ENCODE results near the gene PRKN. TPM values are rescaled to one million over a fixed set of nuclear protein-coding genes. Genes with fewer than 3 reads are reported as not detected.

PRKN gene
- total RNA-seq, 2 donors from 2014 or later = 8.3 to 8.4 TPM

DNA sequence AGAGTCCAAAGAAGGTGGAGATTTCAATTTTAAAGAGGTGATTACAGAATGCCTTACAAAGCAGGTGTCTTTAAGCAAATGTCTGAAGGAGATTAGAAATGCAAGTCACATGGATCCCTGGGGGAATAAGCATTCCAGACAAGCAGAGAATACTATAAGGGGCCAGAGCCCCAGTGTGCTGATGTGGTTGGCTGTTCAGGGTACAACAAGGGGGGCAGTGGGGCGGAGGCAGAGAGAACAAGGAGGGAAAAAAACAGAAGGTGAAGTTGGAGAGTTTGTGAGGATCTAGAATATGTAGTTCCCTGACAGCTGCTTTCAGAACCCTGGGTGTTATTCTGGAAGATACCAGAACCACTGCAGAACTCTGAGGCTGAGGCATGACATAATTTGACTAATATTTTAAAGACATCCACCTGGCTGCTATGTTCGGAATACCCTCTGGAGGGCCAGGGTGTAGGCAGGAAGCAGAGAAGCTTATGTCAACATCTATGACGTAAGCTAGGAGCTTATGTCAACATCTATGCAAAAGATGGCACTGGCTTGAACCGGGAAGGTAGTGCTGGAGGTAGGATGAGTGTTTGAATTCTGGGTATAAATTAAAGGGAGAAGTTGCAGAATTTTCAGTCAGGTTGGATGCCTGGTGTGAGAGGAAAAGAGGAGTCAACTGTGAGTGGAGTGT, 1177.5 kb downstream of the PRKN start:
- peaks cover 2% of the 10 kb centered on the region for H3K9me3 ChIP-seq (ENCODE audit: control insufficient read depth, low read length, poor library complexity, severe bottlenecking)
- H3K27ac Mint-ChIP-seq = no peak overlapping the region
- ATAC-seq = no peak
- no peak overlapping the region for H3K4me3 Mint-ChIP-seq
- no peak for DNase-seq
- H3K4me1 Mint-ChIP-seq = peaks cover 3% of the 10 kb centered on the region
- peaks cover 4% of the 10 kb centered on the region for H3K36me3 Mint-ChIP-seq (ENCODE audit: low read depth)
- H3K27me3 Mint-ChIP-seq = no peaks in the 10 kb centered on the region

DNA sequence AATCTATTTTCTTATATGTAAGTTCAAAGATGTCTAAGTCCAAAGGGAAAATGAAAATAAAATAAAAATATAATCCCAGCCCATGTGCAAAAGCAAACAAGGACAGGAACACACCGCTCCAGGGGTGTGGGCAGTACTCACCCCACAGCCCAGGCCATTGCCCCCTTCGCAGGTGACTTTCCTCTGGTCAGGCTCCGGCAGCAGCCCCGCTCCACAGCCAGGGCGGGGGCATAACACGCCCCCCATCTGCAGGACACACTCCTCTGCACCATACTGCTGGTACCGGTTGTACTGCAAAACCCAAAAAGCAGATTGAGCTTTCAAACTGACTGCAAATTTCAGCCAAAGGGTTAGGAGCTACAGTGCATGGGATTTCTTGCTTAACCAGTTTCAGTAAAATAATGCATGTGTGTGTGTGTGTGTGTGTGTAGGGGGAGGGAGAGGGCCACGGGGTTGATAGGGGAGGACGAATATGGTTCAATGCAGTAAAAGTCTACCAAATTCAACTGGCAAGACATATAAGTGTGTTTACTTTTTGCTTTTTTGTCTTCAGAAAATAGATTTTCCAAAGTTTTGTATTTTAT, 1178.8 kb downstream of the PRKN start:
- no peak overlapping the region for H3K27ac Mint-ChIP-seq
- H3K4me3 Mint-ChIP-seq = no peak overlapping the region
- H3K4me1 Mint-ChIP-seq = peaks cover 3% of the 10 kb centered on the region
- no peaks in the 10 kb centered on the region for H3K27me3 Mint-ChIP-seq
- H3K36me3 Mint-ChIP-seq (ENCODE audit: low read depth) = peaks cover 4% of the 10 kb centered on the region
- ATAC-seq (no peak), DNase-seq (no peak)
- H3K9me3 ChIP-seq (ENCODE audit: control insufficient read depth, low read length, poor library complexity, severe bottlenecking) = peaks cover 2% of the 10 kb centered on the region

- peaks cover 2% of the 10 kb centered on the region for H3K36me3 Mint-ChIP-seq (ENCODE audit: low read depth)
- no peak for DNase-seq
- no peaks in the 10 kb centered on the region for H3K9me3 ChIP-seq (ENCODE audit: control insufficient read depth, low read length, poor library complexity, severe bottlenecking)
- no peak overlapping the region for H3K4me3 Mint-ChIP-seq
- H3K4me1 Mint-ChIP-seq = peaks cover 3% of the 10 kb centered on the region
- ATAC-seq = no peak
- H3K27ac Mint-ChIP-seq = no peak overlapping the region
- no peaks in the 10 kb centered on the region for H3K27me3 Mint-ChIP-seq
Observed at GRCh38 chr6:161547617-161548016, 1179.9 kb downstream of the PRKN start.

DNA sequence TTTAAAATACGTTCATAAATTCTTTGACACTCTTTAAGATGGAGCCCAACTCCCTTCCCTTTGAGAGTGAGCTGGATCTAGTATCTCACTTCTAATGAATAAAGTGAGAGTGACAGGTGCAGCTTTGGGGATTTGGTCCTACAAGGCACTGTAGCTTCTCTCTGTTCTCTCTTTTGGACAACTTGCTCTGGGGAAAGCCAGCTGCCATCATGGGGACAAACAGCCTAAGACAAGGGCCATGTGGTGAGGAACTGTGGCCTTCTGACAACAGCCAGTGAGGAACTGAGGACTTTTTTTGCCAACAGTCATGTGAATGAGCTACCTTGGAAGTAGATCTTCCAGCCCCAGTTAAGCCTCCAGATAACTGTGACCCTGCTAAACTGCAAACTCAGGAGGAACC, 1180.9 kb downstream of the PRKN start:
- no peak for ATAC-seq

DNA sequence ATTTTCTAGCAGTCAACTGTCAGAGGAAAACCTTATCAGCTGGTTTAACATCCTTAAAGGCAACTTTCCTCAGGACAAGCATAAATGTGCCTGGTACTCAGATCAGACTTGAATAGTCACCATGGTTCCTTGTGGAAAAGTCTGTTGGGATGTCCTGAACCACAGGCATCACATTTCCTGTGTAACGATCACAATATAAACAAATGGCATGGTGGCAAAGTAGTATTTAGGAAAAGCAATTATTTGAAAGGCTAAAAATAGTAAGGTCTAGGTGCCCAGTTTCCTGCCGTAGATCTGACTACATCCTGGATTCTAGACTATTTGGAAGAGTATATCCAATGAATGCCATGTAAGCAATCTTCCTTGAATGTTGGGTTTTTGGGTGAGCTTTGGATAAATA, 1181.8 kb downstream of the PRKN start:
- no peaks in the 10 kb centered on the region for H3K9me3 ChIP-seq (ENCODE audit: control insufficient read depth, low read length, poor library complexity, severe bottlenecking)
- Mint-ChIP-seq H3K36me3 (ENCODE audit: low read depth) (peaks cover 2% of the 10 kb centered on the region), H3K4me1 (peaks cover 3% of the 10 kb centered on the region), H3K4me3 (no peak overlapping the region), H3K27me3 (no peaks in the 10 kb centered on the region), H3K27ac (no peak overlapping the region)
- DNase-seq = no peak
- no peak for ATAC-seq

More for the DNA sequence above, 1180.9 kb downstream of the PRKN start:
- H3K9me3 ChIP-seq (ENCODE audit: control insufficient read depth, low read length, poor library complexity, severe bottlenecking) = no peaks in the 10 kb centered on the region
- DNase-seq = no peak
- Mint-ChIP-seq H3K36me3 (ENCODE audit: low read depth) (peaks cover 2% of the 10 kb centered on the region), H3K4me3 (no peak overlapping the region), H3K4me1 (peaks cover 3% of the 10 kb centered on the region), H3K27ac (no peak overlapping the region), H3K27me3 (no peaks in the 10 kb centered on the region)

DNA sequence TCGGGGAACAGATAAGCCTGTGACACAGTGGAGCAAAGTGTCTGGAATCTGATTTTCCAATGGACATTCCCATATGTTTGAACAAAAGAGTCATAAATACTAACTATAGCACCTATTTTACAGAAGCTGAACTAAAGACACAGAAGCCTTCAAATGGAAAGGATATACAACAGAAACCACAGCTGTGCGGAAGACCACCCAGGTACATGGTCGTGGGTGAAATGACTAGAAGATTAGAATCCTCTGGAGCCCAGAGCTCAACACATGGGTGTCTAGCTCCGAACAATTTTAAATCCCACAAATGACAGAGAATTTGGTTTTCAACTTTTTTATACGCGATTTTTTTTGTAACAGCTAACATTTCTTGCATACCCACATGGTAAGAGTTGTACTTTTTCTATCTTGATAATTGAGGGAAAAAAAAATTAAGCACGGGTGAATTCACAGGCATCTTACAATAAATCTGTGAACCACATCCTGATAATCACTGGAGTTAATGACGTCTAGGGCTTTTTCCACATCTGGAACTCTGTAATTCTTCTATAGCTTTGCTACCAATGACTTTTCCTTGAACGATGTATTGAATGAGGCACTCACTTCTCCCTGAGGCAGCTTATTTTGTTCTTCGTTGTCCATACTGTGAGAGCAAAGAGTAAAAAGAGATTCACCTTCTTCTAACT, 1182.6 kb downstream of the PRKN start:
- no peak overlapping the region for H3K27ac Mint-ChIP-seq

GRCh38 chr6:161543684-161544309, 1183.8 kb downstream of the PRKN start:
- DNase-seq (no peak), ATAC-seq (no peak)
- no peaks in the 10 kb centered on the region for H3K27me3 Mint-ChIP-seq
- H3K36me3 Mint-ChIP-seq (ENCODE audit: low read depth) = no peaks in the 10 kb centered on the region
- H3K9me3 ChIP-seq (ENCODE audit: control insufficient read depth, low read length, poor library complexity, severe bottlenecking) = no peaks in the 10 kb centered on the region
- H3K4me1 Mint-ChIP-seq = no peaks in the 10 kb centered on the region
- no peak overlapping the region for H3K27ac Mint-ChIP-seq
- H3K4me3 Mint-ChIP-seq = no peak overlapping the region

More for the DNA sequence above, 1182.6 kb downstream of the PRKN start:
- no peaks in the 10 kb centered on the region for H3K9me3 ChIP-seq (ENCODE audit: control insufficient read depth, low read length, poor library complexity, severe bottlenecking)
- H3K4me1 Mint-ChIP-seq = no peaks in the 10 kb centered on the region
- no peak for ATAC-seq
- no peaks in the 10 kb centered on the region for H3K36me3 Mint-ChIP-seq (ENCODE audit: low read depth)
- no peaks in the 10 kb centered on the region for H3K27me3 Mint-ChIP-seq
- no peak overlapping the region for H3K4me3 Mint-ChIP-seq
- DNase-seq = no peak

DNA sequence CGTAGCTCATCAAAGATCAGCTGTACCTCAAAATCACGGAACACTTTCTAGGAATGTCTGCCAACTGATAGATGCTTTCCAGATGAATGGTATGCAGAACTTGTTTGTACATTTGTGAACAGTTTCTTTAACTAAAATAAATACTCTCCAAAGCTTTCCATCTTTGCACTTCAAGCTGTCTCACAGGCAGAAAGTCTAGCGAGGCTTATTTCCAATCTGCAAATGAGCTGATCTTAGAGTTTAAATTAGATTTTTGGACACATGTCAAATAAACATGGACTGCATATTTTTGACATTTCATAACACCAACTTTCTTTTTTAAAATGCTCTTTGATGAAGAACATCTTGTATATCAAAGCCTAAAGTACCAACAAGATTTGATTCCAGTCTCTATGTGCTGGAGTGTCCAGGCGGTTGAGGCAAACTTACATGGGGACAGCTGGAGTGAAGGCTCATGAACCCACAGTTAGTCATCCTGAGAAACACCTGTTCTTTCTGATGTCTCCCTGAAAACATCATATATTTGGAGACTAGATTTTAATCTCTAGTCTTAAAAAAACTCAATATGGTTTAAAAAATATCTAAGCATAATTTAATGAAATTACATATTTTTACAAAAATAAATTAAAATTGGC, 1185.1 kb downstream of the PRKN start:
- Mint-ChIP-seq H3K27ac (no peak overlapping the region), H3K4me3 (no peak overlapping the region), H3K27me3 (no peaks in the 10 kb centered on the region), H3K4me1 (no peaks in the 10 kb centered on the region), H3K36me3 (ENCODE audit: low read depth) (no peaks in the 10 kb centered on the region)
- no peak for ATAC-seq
- no peak for DNase-seq
- no peaks in the 10 kb centered on the region for H3K9me3 ChIP-seq (ENCODE audit: control insufficient read depth, low read length, poor library complexity, severe bottlenecking)

GRCh38 chr6:161540532-161540931, 1187.0 kb downstream of the PRKN start:
- no peak overlapping the region for H3K4me3 Mint-ChIP-seq
- no peaks in the 10 kb centered on the region for H3K36me3 Mint-ChIP-seq (ENCODE audit: low read depth)
- H3K4me1 Mint-ChIP-seq = no peaks in the 10 kb centered on the region
- DNase-seq = no peak
- no peaks in the 10 kb centered on the region for H3K27me3 Mint-ChIP-seq
- no peak overlapping the region for H3K27ac Mint-ChIP-seq
- no peaks in the 10 kb centered on the region for H3K9me3 ChIP-seq (ENCODE audit: control insufficient read depth, low read length, poor library complexity, severe bottlenecking)
- ATAC-seq = no peak

DNA sequence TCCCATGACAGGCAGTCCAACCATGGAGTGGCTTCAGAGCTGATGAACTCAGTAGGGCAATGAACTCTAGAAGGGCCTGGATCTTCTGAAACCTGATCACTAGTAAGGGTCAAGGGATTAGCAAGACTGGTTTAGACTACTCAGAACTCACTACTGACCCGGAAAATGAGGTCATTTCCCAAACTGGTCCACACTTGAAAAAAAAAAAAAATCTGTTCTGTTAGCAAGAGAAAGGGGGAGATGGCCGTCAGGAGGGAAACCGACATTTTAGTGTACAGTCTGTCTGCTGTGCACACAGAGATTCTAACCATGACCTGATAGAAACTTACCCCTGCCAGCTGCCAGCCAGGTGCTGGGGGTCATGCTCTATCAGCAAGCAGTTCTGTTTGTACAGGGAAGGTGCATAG, 1191.3 kb downstream of the PRKN start:
- DNase-seq (no peak), ATAC-seq (no peak)
- no peaks in the 10 kb centered on the region for H3K9me3 ChIP-seq (ENCODE audit: control insufficient read depth, low read length, poor library complexity, severe bottlenecking)
- Mint-ChIP-seq H3K4me3 (no peak overlapping the region), H3K4me1 (no peaks in the 10 kb centered on the region), H3K27ac (no peak overlapping the region), H3K27me3 (no peaks in the 10 kb centered on the region), H3K36me3 (ENCODE audit: low read depth) (no peaks in the 10 kb centered on the region)

DNA sequence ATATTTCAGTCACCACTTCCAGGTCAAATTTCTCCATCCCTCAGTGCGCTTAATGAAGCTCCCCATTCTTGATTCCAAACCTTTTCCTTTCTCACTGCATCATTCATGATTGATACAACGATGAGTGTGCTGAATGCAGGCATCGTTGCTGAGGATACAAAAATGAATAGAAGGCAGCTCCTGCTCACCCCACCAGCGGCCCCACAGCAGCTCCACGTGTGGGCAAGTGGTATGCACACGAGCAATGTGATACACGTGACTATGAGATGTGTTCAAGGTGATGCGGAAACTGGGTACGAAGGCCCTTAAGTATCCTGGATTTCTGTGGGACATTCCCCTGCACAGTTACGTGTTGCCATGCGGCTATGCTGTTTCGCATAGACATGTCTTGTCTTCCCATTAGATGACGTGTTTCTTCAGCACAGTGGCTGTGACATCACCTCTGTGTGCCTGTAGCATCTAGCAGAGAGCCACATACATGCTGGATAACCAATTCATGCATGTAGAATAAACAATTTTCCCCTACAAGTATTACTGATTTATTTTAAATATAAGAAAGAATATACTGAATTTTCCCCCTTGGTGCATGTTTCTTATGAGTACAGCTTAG, 1193.2 kb downstream of the PRKN start:
- no peaks in the 10 kb centered on the region for H3K9me3 ChIP-seq (ENCODE audit: control insufficient read depth, low read length, poor library complexity, severe bottlenecking)
- no peak overlapping the region for H3K4me3 Mint-ChIP-seq
- no peak overlapping the region for H3K27ac Mint-ChIP-seq
- no peaks in the 10 kb centered on the region for H3K4me1 Mint-ChIP-seq
- H3K27me3 Mint-ChIP-seq = no peaks in the 10 kb centered on the region
- DNase-seq (no peak), ATAC-seq (no peak)
- H3K36me3 Mint-ChIP-seq (ENCODE audit: low read depth) = no peaks in the 10 kb centered on the region

DNA sequence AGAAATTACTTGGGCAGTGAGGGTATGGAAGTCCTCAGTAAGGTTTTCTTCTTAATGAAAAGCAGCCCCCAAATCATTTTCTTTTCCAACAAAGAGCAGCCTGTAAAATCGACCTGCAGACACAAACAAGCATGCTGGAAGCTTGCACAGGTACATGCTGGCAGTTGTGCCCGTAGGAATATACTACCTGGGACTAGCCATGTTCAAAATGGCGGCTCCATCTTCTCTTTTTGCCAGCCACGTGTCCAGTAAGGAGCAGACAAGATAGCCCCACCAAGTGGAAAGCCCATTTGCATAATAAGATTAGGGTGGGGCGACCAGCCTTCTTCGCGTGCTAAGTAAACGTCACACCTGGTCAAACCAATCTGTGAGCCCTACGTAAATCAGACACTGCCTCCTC, 1194.3 kb downstream of the PRKN start:
- H3K9me3 ChIP-seq (ENCODE audit: control insufficient read depth, low read length, poor library complexity, severe bottlenecking) = no peaks in the 10 kb centered on the region
- ATAC-seq = no peak
- no peak for DNase-seq
- H3K4me1 Mint-ChIP-seq = no peaks in the 10 kb centered on the region
- H3K27ac Mint-ChIP-seq = no peak overlapping the region
- H3K36me3 Mint-ChIP-seq (ENCODE audit: low read depth) = no peaks in the 10 kb centered on the region
- H3K27me3 Mint-ChIP-seq = no peaks in the 10 kb centered on the region
- H3K4me3 Mint-ChIP-seq = no peak overlapping the region

GRCh38 chr6:161532536-161532935, 1195.0 kb downstream of the PRKN start:
- Mint-ChIP-seq H3K27ac (no peak overlapping the region), H3K27me3 (no peaks in the 10 kb centered on the region), H3K4me3 (no peak overlapping the region), H3K4me1 (no peaks in the 10 kb centered on the region), H3K36me3 (ENCODE audit: low read depth) (no peaks in the 10 kb centered on the region)
- ATAC-seq (no peak), DNase-seq (no peak)
- no peaks in the 10 kb centered on the region for H3K9me3 ChIP-seq (ENCODE audit: control insufficient read depth, low read length, poor library complexity, severe bottlenecking)

All from T-helper 17 cell (primary cell).